Head of caudate nucleus (tissue), 42 donors: Measurements from ENCODE around the gene PUM1.

Source experiments
- DNase-seq, 42 donors: peaks; one replicate each; pipeline versions ENCODE4 v3.0.0 to v3.0.0-alpha.2; 2020 to 2021; ENCODE audit warnings: mixed read lengths in 7 of 42
- intact Hi-C: fragments of 100-400 bp; cut with DNase I; formaldehyde crosslinking; loops from one replicate; pipeline ENCODE4 v1.15.0; 2022

PUM1 gene

DNA sequence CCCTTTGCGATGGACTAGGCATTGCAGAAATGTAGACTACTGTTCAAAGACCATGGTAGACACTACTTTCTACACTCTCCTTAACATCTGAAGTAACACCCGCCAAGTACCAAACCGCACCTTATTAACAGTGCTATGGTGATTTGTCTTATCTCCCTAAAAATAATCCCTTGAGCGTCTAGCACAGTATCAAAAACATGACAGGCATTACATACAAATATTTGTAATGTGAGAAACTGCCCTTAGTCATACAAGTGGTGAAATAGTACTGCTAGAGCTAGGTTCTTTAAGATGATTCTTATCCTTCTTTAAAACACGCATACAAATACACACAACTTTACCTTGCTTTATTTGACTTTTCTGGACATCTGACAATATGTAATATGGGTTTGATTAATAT is 27.2 kb downstream of the PUM1 start:
- DNase-seq = no peak
- intact Hi-C loops = no loop called here

DNA sequence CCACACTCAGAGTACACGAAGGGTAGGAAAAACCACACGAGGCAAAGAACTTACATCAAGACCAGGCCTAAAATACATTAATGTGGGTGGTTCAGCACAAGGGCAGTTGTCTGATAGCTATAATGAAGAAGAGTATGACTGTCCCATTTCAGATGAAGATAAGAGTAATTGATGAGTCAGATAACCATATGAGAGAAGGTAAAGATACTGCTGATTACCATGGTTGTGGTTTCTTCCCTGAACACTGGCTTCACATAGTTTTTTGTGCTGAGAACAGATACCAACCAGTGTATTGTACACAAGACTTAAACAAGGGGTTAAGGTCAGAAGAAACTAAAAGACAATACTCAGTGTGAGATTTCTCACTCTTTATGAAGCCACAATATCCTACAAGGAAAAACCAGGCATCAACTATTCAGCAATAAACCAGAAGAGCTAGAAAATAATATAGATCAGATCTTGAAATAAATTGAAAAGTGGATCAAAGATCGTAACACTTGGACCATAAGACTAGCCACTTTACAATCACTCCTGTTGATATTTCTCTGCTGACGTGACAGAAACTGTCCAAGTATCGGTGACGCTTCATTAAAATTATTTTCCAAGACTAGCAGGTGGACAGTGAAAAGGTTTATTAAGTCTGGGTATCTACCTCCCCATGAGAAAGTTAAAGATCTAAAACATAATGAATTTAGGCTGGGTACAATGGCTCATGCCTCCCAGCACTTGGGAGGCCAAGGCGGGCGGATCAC is 28.6 kb downstream of the PUM1 start:
- intact Hi-C loops = no loop called here

GRCh38 chr1:31033598-31033997 is 31.9 kb downstream of the PUM1 start:
- no peak for DNase-seq
- intact Hi-C loops = no loop called here

More for the DNA sequence above, 28.6 kb downstream of the PUM1 start:
- no peak for DNase-seq

DNA sequence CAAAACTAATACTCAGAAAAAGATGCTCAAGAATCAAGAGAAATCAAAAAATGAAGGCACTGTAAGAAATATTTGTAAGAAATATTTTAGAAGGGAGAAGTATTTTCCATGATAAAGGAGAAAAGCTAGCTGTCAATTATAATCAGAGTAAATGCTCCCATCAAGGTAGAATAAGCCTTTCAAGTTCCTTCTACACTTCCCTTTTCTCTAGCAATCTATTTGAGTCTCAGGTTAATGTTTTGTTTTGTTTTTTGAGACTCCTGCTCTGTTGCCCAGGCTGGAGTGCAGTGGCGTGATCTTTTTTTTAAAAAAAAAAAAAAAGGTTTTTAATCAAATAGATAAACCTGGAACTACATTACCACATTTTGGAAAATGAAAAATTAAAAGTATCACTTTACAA is 33.3 kb downstream of the PUM1 start:
- no peak for DNase-seq
- intact Hi-C loops = no loop called here

DNA sequence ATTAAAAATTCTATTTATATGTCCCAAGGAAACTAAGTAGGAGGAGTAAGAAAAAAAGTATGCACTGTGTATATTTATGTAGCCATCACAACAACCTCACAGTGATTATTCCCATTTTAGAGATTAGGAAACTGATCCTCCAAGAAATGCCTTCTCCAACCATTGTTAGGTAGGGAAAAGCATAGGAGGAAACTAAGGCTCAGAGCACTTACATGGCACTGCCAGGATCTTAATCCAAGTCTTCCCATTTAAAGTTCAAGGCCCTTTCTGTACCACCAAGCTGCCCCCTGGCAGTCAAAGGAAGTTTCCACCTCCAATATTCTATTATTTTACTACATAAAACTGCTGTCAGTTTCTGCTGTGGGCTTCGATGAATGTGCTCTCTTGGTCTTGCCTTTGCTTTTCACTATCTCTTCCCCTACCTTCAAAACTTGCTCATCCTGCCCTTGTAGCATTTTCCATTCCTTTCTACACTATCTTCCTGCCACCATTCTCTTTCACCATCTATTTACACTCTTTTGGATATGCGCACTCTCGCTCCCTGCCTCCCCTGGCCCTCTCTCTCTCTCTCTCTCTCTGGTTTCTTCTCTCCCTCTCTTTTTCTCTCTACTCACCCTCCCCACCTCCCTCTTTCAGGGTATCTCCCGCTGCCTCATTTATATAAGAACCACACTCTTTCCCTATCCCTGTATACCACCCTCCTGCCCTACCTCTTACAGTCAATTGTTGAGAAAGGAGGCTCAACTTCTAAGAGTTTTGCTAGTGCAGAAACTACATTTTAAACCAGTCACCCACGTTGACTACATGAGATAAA is 34.0 kb downstream of the PUM1 start:
- intact Hi-C loops = no loop called here
- no peak for DNase-seq

GRCh38 chr1:31029026-31029425 is 36.5 kb downstream of the PUM1 start:
- no peak for DNase-seq
- intact Hi-C loops = no loop called here

GRCh38 chr1:31027693-31028526 is 37.6 kb downstream of the PUM1 start:
- intact Hi-C loops = no loop called here
- no peak for DNase-seq

- no peak for DNase-seq
- intact Hi-C loops = no loop called here
These were observed 43.3 kb downstream of the PUM1 start for GRCh38 chr1:31022259-31022658.

- intact Hi-C loops = no loop called here
- no peak for DNase-seq
These were observed 45.3 kb downstream of the PUM1 start for GRCh38 chr1:31020007-31020790.

- intact Hi-C loops = no loop called here
These were observed 46.1 kb downstream of the PUM1 start for GRCh38 chr1:31019401-31019800.

GRCh38 chr1:31016868-31017267 is 48.6 kb downstream of the PUM1 start:
- intact Hi-C loops = no loop called here
- no peak for DNase-seq

More at GRCh38 chr1:31019401-31019800, 46.1 kb downstream of the PUM1 start:
- DNase-seq = no peak

- intact Hi-C loops = no loop called here
- no peak for DNase-seq
These were observed 52.2 kb downstream of the PUM1 start for GRCh38 chr1:31013187-31013864.

DNA sequence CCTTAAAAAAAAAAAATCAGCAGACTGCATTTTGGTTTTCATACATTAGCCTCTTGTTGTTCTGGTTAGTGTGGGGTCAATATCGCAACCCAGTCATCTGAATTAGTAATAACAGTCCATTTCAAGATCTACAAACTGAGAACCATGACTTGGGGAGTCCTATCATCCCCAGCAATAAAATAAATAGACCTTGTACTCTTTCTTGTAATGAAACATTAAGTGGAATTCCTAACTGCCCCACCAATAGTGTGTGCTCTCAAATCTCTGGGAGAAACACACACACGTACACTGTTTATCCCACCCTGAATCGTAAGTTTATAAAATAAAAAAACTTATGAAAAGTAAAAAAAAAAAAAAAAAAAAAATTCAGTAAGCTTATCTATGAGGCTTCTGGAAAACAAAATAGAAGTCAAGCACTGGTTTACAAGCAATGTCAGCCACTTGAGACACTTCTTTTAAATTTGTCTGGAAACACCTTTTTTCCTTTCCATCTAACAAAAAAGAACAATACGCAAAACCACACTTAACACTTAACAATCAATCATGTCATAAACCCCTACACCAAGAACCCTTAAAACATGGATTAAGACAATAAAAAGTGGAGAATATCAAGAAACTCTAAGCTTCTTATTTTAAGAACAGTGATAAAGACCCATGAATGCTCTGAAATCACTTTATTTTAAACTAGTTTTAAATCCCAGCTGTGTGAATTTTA is 53.1 kb downstream of the PUM1 start:
- DNase-seq = no peak
- intact Hi-C loops = no loop called here

- DNase-seq = no peak
- intact Hi-C loops = no loop called here
These were observed 53.8 kb downstream of the PUM1 start for GRCh38 chr1:31011719-31012118.

GRCh38 chr1:31010086-31010989 is 55.2 kb downstream of the PUM1 start:
- intact Hi-C loops = no loop called here

GRCh38 chr1:31007462-31007991 is 58.0 kb downstream of the PUM1 start:
- DNase-seq = no peak
- intact Hi-C loops = no loop called here

More at GRCh38 chr1:31010086-31010989, 55.2 kb downstream of the PUM1 start:
- no peak for DNase-seq
